ENCODE data around the gene MAOB. TPM values are rescaled to one million over a fixed set of nuclear protein-coding genes. Genes with fewer than 3 reads are reported as not detected.

The MAOB gene
- total RNA-seq, 1 experiment from 2014 or later = 0.74 TPM

DNA sequence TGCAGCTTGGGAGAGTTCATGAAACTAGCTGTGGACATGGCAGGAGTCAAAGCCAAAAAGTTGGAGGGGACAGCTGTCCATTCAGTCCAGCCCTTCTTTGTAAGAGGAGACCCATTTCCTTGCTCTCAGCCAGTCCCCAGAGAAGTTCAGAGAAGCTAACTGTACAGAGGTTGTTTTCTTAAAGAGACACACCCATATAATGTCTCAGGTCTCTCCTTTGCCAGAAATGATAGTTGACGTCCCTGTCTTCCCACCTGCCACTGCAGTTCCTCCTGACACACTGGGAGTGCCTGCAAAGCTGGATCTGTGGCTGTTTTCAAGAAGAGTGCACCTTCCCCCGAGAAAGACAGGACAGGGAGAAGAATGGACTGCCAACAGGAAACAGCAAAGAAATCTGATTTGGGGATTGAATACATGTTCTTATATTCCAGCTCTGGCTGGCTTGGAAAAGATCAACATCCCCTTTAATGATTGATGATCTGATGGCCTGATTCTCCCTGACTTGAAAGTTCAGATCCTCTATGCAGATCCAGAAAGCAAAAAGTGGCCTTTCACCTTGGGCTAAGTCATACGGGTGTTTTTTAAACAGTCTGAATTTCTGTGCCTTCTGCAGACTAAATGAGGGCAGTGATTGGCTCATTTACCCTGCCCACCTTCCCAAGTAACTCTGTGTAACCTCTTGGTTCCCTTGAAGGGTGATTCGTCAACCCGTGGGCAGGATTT lies 139.0 kb downstream of the MAOB start (continued):
- TF ChIP-seq JAZF1 (CRISPR knock-in tag; IDR thresholded peaks at IDR 0.05) = no peak

DNA sequence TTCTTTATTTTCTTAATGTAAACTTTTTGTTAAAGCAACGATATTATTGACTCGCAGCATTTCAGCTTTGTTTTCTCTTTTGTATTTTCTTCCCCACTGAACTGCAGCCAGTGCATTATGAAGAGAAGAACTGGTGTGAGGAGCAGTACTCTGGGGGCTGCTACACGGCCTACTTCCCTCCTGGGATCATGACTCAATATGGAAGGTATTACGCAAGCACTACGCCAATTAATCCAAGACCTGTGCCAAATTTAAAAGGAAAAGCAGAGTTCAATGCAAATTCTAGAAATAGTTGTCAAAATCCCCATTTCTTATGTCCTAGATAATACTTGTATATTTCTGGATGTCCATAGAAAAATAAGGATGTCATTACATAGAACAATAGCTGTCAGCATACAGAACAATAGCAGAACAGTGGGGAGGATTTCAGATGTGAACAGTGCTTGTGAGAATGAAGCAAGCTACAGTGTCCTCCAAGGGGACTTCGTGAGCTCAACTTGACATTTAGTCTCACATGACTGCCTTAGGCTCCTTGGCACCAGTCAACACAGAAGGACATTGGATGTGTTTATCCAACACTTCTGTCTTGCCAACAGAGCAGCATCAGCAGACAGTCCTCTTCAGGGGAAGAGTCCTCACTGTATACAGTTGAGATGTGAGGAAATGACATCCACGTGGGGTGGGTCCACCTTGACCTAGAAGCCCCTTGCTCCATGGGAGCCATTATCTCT lies 140.2 kb downstream of the MAOB start:
- ChIA-PET POLR2A (no interaction called here), CTCF (interaction anchor here (1.0 kb wide), 1 partner anchor 8 kb away, joined by 3 read pairs; no protein-coding TSS in a partner anchor)
- no peak overlapping the region for H3K27ac Mint-ChIP-seq
- TF ChIP-seq, protein P1, sequence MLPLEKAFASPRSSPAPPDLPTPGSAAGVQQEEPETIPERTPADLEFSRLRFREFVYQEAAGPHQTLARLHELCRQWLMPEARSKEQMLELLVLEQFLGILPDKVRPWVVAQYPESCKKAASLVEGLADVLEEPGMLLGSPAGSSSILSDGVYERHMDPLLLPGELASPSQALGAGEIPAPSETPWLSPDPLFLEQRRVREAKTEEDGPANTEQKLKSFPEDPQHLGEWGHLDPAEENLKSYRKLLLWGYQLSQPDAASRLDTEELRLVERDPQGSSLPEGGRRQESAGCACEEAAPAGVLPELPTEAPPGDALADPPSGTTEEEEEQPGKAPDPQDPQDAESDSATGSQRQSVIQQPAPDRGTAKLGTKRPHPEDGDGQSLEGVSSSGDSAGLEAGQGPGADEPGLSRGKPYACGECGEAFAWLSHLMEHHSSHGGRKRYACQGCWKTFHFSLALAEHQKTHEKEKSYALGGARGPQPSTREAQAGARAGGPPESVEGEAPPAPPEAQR (CRISPR knock-in tag; IDR thresholded peaks at IDR 0.05) = no peak
- TF ChIP-seq RORB (CRISPR knock-in tag; IDR thresholded peaks at IDR 0.05) (no peak), KAT7 (CRISPR knock-in tag; IDR thresholded peaks at IDR 0.05; ENCODE audit: borderline replicate concordance) (no peak), TEAD1 (CRISPR knock-in tag; IDR thresholded peaks at IDR 0.05) (no peak), ZNF219 (CRISPR knock-in tag; IDR thresholded peaks at IDR 0.05; ENCODE audit: borderline replicate concordance) (no peak), NFATC4 (CRISPR knock-in tag; IDR thresholded peaks at IDR 0.05) (no peak), ZNF671 (CRISPR knock-in tag; IDR thresholded peaks at IDR 0.05) (no peak), GRHL2 (CRISPR knock-in tag; IDR thresholded peaks at IDR 0.05; ENCODE audit: insufficient replicate concordance, severe bottlenecking) (no peak)
- TF ChIP-seq, protein P2, sequence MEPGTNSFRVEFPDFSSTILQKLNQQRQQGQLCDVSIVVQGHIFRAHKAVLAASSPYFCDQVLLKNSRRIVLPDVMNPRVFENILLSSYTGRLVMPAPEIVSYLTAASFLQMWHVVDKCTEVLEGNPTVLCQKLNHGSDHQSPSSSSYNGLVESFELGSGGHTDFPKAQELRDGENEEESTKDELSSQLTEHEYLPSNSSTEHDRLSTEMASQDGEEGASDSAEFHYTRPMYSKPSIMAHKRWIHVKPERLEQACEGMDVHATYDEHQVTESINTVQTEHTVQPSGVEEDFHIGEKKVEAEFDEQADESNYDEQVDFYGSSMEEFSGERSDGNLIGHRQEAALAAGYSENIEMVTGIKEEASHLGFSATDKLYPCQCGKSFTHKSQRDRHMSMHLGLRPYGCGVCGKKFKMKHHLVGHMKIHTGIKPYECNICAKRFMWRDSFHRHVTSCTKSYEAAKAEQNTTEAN (CRISPR knock-in tag; IDR thresholded peaks at IDR 0.05) = no peak
- TF ChIP-seq, protein P3, sequence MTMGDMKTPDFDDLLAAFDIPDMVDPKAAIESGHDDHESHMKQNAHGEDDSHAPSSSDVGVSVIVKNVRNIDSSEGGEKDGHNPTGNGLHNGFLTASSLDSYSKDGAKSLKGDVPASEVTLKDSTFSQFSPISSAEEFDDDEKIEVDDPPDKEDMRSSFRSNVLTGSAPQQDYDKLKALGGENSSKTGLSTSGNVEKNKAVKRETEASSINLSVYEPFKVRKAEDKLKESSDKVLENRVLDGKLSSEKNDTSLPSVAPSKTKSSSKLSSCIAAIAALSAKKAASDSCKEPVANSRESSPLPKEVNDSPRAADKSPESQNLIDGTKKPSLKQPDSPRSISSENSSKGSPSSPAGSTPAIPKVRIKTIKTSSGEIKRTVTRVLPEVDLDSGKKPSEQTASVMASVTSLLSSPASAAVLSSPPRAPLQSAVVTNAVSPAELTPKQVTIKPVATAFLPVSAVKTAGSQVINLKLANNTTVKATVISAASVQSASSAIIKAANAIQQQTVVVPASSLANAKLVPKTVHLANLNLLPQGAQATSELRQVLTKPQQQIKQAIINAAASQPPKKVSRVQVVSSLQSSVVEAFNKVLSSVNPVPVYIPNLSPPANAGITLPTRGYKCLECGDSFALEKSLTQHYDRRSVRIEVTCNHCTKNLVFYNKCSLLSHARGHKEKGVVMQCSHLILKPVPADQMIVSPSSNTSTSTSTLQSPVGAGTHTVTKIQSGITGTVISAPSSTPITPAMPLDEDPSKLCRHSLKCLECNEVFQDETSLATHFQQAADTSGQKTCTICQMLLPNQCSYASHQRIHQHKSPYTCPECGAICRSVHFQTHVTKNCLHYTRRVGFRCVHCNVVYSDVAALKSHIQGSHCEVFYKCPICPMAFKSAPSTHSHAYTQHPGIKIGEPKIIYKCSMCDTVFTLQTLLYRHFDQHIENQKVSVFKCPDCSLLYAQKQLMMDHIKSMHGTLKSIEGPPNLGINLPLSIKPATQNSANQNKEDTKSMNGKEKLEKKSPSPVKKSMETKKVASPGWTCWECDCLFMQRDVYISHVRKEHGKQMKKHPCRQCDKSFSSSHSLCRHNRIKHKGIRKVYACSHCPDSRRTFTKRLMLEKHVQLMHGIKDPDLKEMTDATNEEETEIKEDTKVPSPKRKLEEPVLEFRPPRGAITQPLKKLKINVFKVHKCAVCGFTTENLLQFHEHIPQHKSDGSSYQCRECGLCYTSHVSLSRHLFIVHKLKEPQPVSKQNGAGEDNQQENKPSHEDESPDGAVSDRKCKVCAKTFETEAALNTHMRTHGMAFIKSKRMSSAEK (CRISPR knock-in tag; IDR thresholded peaks at IDR 0.05; ENCODE audit: borderline replicate concordance) = no peak
- TF ChIP-seq, protein P4, sequence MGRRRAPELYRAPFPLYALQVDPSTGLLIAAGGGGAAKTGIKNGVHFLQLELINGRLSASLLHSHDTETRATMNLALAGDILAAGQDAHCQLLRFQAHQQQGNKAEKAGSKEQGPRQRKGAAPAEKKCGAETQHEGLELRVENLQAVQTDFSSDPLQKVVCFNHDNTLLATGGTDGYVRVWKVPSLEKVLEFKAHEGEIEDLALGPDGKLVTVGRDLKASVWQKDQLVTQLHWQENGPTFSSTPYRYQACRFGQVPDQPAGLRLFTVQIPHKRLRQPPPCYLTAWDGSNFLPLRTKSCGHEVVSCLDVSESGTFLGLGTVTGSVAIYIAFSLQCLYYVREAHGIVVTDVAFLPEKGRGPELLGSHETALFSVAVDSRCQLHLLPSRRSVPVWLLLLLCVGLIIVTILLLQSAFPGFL (CRISPR knock-in tag; IDR thresholded peaks at IDR 0.05; ENCODE audit: borderline replicate concordance) = no peak
- TF ChIP-seq, protein P5, sequence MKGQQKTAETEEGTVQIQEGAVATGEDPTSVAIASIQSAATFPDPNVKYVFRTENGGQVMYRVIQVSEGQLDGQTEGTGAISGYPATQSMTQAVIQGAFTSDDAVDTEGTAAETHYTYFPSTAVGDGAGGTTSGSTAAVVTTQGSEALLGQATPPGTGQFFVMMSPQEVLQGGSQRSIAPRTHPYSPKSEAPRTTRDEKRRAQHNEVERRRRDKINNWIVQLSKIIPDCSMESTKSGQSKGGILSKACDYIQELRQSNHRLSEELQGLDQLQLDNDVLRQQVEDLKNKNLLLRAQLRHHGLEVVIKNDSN (CRISPR knock-in tag; IDR thresholded peaks at IDR 0.05) = no peak
- TF ChIP-seq, protein P6, sequence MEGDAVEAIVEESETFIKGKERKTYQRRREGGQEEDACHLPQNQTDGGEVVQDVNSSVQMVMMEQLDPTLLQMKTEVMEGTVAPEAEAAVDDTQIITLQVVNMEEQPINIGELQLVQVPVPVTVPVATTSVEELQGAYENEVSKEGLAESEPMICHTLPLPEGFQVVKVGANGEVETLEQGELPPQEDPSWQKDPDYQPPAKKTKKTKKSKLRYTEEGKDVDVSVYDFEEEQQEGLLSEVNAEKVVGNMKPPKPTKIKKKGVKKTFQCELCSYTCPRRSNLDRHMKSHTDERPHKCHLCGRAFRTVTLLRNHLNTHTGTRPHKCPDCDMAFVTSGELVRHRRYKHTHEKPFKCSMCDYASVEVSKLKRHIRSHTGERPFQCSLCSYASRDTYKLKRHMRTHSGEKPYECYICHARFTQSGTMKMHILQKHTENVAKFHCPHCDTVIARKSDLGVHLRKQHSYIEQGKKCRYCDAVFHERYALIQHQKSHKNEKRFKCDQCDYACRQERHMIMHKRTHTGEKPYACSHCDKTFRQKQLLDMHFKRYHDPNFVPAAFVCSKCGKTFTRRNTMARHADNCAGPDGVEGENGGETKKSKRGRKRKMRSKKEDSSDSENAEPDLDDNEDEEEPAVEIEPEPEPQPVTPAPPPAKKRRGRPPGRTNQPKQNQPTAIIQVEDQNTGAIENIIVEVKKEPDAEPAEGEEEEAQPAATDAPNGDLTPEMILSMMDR (IDR thresholded peaks at IDR 0.05) = no peak
- TF ChIP-seq, protein P7, sequence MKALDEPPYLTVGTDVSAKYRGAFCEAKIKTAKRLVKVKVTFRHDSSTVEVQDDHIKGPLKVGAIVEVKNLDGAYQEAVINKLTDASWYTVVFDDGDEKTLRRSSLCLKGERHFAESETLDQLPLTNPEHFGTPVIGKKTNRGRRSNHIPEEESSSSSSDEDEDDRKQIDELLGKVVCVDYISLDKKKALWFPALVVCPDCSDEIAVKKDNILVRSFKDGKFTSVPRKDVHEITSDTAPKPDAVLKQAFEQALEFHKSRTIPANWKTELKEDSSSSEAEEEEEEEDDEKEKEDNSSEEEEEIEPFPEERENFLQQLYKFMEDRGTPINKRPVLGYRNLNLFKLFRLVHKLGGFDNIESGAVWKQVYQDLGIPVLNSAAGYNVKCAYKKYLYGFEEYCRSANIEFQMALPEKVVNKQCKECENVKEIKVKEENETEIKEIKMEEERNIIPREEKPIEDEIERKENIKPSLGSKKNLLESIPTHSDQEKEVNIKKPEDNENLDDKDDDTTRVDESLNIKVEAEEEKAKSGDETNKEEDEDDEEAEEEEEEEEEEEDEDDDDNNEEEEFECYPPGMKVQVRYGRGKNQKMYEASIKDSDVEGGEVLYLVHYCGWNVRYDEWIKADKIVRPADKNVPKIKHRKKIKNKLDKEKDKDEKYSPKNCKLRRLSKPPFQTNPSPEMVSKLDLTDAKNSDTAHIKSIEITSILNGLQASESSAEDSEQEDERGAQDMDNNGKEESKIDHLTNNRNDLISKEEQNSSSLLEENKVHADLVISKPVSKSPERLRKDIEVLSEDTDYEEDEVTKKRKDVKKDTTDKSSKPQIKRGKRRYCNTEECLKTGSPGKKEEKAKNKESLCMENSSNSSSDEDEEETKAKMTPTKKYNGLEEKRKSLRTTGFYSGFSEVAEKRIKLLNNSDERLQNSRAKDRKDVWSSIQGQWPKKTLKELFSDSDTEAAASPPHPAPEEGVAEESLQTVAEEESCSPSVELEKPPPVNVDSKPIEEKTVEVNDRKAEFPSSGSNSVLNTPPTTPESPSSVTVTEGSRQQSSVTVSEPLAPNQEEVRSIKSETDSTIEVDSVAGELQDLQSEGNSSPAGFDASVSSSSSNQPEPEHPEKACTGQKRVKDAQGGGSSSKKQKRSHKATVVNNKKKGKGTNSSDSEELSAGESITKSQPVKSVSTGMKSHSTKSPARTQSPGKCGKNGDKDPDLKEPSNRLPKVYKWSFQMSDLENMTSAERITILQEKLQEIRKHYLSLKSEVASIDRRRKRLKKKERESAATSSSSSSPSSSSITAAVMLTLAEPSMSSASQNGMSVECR (CRISPR knock-in tag; IDR thresholded peaks at IDR 0.05; ENCODE audit: borderline replicate concordance) = no peak
- no peaks in the 10 kb centered on the region for H3K27me3 Mint-ChIP-seq (ENCODE audit: low read depth)
- no peaks in the 10 kb centered on the region for H3K9me3 Mint-ChIP-seq
- ATAC-seq (no peak), DNase-seq (ENCODE audit: low spot score) (no peak)
- no peak overlapping the region for H3K4me3 Mint-ChIP-seq
- no peaks in the 10 kb centered on the region for H3K4me1 Mint-ChIP-seq
- H3K36me3 Mint-ChIP-seq = no peaks in the 10 kb centered on the region; the same call in 1 of the 2 replicates
